Measurements from ENCODE around the gene NYAP2. TPM values are rescaled to one million over a fixed set of nuclear protein-coding genes. Genes with fewer than 3 reads are reported as not detected.

The NYAP2 gene
- total RNA-seq, 4 donors from 2014 or later = not detected

GRCh38 chr2:225683258-225683657 lies 283.7 kb downstream of the NYAP2 start:
- no peaks in the 10 kb centered on the region for H3K36me3 ChIP-seq
- no peaks in the 10 kb centered on the region for H3K27me3 ChIP-seq
- no peak for DNase-seq
- H3K4me1 ChIP-seq = no peaks in the 10 kb centered on the region
- no peaks in the 10 kb centered on the region for H3K9me3 ChIP-seq
- no peak overlapping the region for H3K4me3 ChIP-seq
- TF ChIP-seq, protein P1, sequence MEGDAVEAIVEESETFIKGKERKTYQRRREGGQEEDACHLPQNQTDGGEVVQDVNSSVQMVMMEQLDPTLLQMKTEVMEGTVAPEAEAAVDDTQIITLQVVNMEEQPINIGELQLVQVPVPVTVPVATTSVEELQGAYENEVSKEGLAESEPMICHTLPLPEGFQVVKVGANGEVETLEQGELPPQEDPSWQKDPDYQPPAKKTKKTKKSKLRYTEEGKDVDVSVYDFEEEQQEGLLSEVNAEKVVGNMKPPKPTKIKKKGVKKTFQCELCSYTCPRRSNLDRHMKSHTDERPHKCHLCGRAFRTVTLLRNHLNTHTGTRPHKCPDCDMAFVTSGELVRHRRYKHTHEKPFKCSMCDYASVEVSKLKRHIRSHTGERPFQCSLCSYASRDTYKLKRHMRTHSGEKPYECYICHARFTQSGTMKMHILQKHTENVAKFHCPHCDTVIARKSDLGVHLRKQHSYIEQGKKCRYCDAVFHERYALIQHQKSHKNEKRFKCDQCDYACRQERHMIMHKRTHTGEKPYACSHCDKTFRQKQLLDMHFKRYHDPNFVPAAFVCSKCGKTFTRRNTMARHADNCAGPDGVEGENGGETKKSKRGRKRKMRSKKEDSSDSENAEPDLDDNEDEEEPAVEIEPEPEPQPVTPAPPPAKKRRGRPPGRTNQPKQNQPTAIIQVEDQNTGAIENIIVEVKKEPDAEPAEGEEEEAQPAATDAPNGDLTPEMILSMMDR (IDR thresholded peaks at IDR 0.05) = no peak
- no peak overlapping the region for H3K27ac ChIP-seq

GRCh38 chr2:225690153-225690552 lies 290.6 kb downstream of the NYAP2 start:
- DNase-seq = no peak
- H3K27ac ChIP-seq = no peak overlapping the region
- no peaks in the 10 kb centered on the region for H3K4me1 ChIP-seq
- TF ChIP-seq, protein P1 (IDR thresholded peaks at IDR 0.05) = no peak
- TF ChIP-seq POLR2A (IDR thresholded peaks at IDR 0.05) = no peak
- H3K4me3 ChIP-seq = no peak overlapping the region
- H3K9me3 ChIP-seq = no peaks in the 10 kb centered on the region
- no peaks in the 10 kb centered on the region for H3K36me3 ChIP-seq
- no peaks in the 10 kb centered on the region for H3K27me3 ChIP-seq

DNA sequence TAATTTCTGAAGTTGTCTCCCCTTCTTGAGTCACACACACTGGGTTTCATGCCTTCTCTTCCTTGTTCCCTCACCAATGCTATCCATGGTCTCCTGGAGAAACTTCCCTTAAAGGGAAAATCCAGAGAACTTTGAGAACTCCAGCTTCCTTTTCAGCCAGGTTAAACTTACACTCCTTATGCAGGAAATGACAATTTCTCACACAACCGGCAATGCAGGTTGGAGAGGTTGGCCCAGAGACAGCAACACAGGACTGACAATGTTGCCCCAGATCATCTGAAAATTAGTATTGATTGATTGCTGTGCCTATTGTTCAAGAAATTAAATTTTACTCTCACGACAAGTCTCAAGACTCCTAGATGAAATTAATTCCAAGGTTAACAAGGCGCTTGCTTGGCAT lies 292.2 kb downstream of the NYAP2 start:
- Histone ChIP-seq H3K27ac (no peak overlapping the region), H3K27me3 (no peaks in the 10 kb centered on the region), H3K4me1 (no peaks in the 10 kb centered on the region), H3K4me3 (no peak overlapping the region), H3K9me3 (no peaks in the 10 kb centered on the region), H3K36me3 (no peaks in the 10 kb centered on the region)
- DNase-seq = no peak
- no peak for TF ChIP-seq POLR2A (IDR thresholded peaks at IDR 0.05)
- TF ChIP-seq, protein P1 (IDR thresholded peaks at IDR 0.05) = no peak

DNA sequence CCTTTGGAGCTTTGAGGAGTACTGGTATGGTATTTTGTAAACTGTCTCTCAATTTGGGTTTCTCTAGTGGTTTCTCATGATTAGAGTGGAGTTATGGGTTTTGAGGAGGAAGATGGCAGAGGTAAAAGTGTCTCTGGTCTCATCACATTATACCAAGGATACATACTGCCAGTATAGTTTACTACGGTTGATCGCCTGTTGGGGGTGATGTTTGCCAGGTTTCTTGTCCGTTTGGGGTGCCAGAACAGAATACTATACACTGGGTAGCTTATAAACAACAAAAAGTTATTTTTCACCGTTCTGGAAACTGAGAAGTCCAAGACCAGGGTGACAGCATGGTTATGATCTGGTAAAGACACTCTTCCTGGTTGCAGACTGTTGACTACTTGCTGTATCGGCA lies 293.7 kb downstream of the NYAP2 start:
- DNase-seq = no peak
- H3K9me3 ChIP-seq = no peaks in the 10 kb centered on the region
- no peaks in the 10 kb centered on the region for H3K36me3 ChIP-seq

GRCh38 chr2:225694664-225695063 lies 295.2 kb downstream of the NYAP2 start:
- H3K4me3 ChIP-seq = no peak overlapping the region
- H3K9me3 ChIP-seq = no peaks in the 10 kb centered on the region
- no peaks in the 10 kb centered on the region for H3K27me3 ChIP-seq
- H3K27ac ChIP-seq = no peak overlapping the region
- H3K36me3 ChIP-seq = no peaks in the 10 kb centered on the region
- H3K4me1 ChIP-seq = no peaks in the 10 kb centered on the region
- DNase-seq = no peak
- TF ChIP-seq POLR2A (IDR thresholded peaks at IDR 0.05) = no peak
- TF ChIP-seq, protein P1 (IDR thresholded peaks at IDR 0.05) = no peak

More for the DNA sequence above, 293.7 kb downstream of the NYAP2 start:
- no peaks in the 10 kb centered on the region for H3K27me3 ChIP-seq
- no peak for TF ChIP-seq POLR2A (IDR thresholded peaks at IDR 0.05)
- TF ChIP-seq, protein P1 (IDR thresholded peaks at IDR 0.05) = no peak
- no peaks in the 10 kb centered on the region for H3K4me1 ChIP-seq
- no peak overlapping the region for H3K4me3 ChIP-seq
- H3K27ac ChIP-seq = no peak overlapping the region

DNA sequence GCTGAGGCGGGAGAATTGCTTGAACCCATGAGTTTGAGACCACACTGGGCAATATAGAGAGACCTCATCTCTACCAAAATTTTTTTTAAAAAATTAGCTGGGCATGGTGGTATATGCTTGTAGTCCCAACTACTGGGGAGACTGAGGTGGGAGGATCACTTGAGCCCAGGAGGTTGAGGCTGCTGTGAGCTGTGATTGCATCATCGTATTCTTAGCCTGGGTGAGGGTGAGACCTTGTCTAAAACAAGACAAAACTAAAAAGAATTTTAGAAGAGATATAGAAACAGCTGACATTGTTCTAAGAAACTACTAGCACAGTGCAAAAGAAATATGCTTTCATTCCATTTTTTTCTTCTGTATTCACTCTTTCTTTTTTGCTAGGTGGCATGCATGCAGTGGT lies 298.4 kb downstream of the NYAP2 start:
- Histone ChIP-seq H3K27me3 (no peaks in the 10 kb centered on the region), H3K27ac (no peak overlapping the region), H3K4me3 (no peak overlapping the region), H3K9me3 (no peaks in the 10 kb centered on the region), H3K36me3 (no peaks in the 10 kb centered on the region), H3K4me1 (no peaks in the 10 kb centered on the region)
- no peak for DNase-seq
- TF ChIP-seq, protein P1 (IDR thresholded peaks at IDR 0.05) = no peak
- TF ChIP-seq POLR2A (IDR thresholded peaks at IDR 0.05) = no peak

All from Peyer's patch (tissue), 4 donors.